ENCODE measurements around the gene PAFAH2. TPM values are rescaled to one million over a fixed set of nuclear protein-coding genes. Genes with fewer than 3 reads are reported as not detected.

PAFAH2 gene
- total RNA-seq, 2 donors from 2014 or later: 4.3 to 5.5 TPM

DNA sequence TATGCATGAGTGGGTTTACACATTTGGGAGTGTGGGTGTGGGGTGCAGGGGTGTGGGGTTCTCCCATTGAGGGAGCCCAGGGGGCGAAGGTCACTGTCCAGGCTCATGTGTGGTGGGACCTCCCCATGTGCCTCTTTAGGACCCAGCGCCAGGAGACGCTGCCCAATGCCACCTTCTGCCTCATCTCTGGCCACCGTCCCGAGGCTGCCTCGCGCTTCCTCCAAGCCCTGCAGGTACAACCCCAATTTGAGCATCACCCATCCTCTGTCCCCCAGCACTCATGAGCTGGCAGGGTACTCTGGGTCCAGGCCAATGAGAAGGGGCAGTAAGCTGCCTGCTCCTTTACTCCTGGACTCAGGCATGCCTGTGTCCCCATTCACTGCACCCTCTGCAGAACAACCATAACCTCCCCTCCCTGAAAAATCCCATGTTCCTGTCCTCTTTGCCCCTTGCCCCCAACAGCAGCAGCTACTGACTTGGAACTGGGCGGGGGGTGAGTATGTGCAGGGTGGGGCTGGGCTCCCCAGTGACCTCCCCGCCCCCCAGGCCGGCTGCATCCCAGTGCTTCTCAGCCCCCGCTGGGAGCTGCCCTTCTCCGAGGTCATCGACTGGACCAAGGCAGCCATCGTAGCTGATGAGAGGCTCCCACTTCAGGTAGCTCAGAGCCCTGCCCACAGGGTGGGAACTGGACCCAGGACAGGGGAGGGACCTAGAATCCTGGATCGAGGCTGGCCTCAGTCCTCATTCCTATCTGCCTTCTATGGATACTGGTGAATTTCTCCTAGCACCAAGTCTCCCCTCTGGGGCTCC, 31.4 kb upstream of the PAFAH2 start:
- Histone ChIP-seq H3K27me3 (no peaks in the 10 kb centered on the region), H3K36me3 (no peaks in the 10 kb centered on the region), H3K27ac (no peak overlapping the region), H3K9me3 (no peaks in the 10 kb centered on the region), H3K4me3 (no peak overlapping the region), H3K4me1 (no peaks in the 10 kb centered on the region)
- DNase-seq (ENCODE audit: low spot score): no peak
- TF ChIP-seq, protein P1, sequence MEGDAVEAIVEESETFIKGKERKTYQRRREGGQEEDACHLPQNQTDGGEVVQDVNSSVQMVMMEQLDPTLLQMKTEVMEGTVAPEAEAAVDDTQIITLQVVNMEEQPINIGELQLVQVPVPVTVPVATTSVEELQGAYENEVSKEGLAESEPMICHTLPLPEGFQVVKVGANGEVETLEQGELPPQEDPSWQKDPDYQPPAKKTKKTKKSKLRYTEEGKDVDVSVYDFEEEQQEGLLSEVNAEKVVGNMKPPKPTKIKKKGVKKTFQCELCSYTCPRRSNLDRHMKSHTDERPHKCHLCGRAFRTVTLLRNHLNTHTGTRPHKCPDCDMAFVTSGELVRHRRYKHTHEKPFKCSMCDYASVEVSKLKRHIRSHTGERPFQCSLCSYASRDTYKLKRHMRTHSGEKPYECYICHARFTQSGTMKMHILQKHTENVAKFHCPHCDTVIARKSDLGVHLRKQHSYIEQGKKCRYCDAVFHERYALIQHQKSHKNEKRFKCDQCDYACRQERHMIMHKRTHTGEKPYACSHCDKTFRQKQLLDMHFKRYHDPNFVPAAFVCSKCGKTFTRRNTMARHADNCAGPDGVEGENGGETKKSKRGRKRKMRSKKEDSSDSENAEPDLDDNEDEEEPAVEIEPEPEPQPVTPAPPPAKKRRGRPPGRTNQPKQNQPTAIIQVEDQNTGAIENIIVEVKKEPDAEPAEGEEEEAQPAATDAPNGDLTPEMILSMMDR (IDR thresholded peaks at IDR 0.05): no peak

DNA sequence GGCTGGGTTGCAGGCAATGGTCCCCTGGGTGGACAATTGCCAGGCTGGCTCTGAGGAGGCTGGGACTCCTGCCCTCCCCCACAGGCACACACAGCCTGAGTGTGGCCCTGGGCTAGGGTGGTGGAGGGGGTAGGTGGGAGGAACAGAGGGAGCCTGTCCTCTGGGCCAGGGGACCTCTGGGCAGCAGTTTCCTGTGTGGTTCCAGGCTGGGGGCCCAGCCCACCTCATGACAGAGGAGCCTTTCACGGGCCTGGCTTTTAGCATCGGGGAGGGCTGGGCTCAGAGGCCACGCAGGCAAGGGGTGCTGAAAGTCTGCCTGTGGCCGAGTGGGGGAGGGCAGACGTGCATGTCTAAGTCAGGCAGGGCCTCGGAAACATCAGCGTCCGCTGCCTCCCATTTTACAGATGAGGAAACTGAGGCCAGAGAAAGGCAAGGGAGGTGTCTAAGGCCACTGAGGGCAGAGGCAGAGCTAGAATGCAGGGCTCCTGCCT, 30.7 kb upstream of the PAFAH2 start:
- Histone ChIP-seq H3K4me3 (no peak overlapping the region), H3K36me3 (no peaks in the 10 kb centered on the region), H3K9me3 (no peaks in the 10 kb centered on the region), H3K27ac (no peak overlapping the region), H3K4me1 (peaks cover 0 to 4% of the 10 kb centered on the region in 2 donors), H3K27me3 (no peaks in the 10 kb centered on the region)
- DNase-seq (ENCODE audit: low spot score): no peak
- TF ChIP-seq, protein P1 (IDR thresholded peaks at IDR 0.05): no peak

GRCh38 chr1:26027716-26028489, 30.0 kb upstream of the PAFAH2 start:
- no peak for DNase-seq (ENCODE audit: low spot score)
- no peak overlapping the region for H3K27ac ChIP-seq
- H3K9me3 ChIP-seq: no peaks in the 10 kb centered on the region
- H3K4me3 ChIP-seq: no peak overlapping the region
- H3K4me1 ChIP-seq: peaks cover 0 to 10% of the 10 kb centered on the region in 2 donors
- no peaks in the 10 kb centered on the region for H3K36me3 ChIP-seq
- H3K27me3 ChIP-seq: no peaks in the 10 kb centered on the region
- TF ChIP-seq, protein P1 (IDR thresholded peaks at IDR 0.05): no peak

DNA sequence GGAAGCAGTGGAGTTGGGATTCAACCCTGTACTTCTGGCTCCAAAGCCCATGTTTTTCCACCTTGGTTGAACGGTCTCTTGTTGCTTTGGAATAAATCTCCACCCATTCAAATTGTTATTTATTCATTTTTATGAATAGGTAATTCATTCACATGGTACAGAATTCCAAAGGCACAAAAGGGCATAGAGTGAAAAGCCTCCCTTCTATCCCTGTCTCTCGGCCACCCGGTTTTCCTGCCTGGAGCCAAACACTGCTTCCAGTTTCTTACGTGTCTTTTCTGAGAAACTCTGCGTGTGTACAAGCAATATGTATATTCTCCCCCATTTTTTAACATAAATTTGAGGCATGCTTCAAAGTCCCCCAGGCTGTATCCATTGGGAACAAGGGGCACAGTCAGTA, 27.7 kb upstream of the PAFAH2 start:
- peaks cover 0 to 34% of the 10 kb centered on the region in 2 donors for H3K4me1 ChIP-seq
- TF ChIP-seq, protein P1 (IDR thresholded peaks at IDR 0.05): no peak
- H3K27ac ChIP-seq: no peak overlapping the region
- no peaks in the 10 kb centered on the region for H3K36me3 ChIP-seq
- H3K27me3 ChIP-seq: no peaks in the 10 kb centered on the region
- DNase-seq (ENCODE audit: low spot score): no peak
- H3K4me3 ChIP-seq: no peak overlapping the region
- H3K9me3 ChIP-seq: no peaks in the 10 kb centered on the region

DNA sequence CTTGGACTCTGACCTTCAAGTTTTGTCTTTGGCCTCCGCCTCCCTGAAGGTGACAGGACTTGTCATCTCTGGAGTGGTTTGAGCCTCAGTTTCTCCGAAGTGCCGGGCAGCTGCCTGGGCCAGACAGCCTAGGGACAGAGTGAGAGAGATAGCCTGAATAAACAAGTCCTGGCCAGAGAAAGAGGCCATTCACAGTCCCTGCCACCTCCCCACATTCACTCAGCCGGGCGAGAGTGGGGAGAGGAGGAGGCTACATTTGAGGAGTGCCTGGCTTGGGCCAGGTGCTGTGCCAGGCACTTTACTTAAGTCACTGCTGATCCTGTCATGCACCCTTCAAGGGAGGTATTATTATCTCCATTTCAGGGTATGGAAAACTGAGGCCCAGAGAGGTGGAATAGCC, 27.2 kb upstream of the PAFAH2 start:
- no peak for DNase-seq (ENCODE audit: low spot score)
- Histone ChIP-seq H3K4me3 (no peak overlapping the region), H3K4me1 (peaks cover 0 to 38% of the 10 kb centered on the region in 2 donors), H3K27ac (no peak overlapping the region), H3K9me3 (no peaks in the 10 kb centered on the region), H3K27me3 (no peaks in the 10 kb centered on the region), H3K36me3 (no peaks in the 10 kb centered on the region)
- TF ChIP-seq, protein P1 (IDR thresholded peaks at IDR 0.05): no peak
